ENCODE results near the gene SIPA1L3. TPM values are rescaled to one million over a fixed set of nuclear protein-coding genes. Genes with fewer than 3 reads are reported as not detected.

Gene SIPA1L3
- total RNA-seq, 1 donor from 2014 or later, result 29.6 TPM

DNA sequence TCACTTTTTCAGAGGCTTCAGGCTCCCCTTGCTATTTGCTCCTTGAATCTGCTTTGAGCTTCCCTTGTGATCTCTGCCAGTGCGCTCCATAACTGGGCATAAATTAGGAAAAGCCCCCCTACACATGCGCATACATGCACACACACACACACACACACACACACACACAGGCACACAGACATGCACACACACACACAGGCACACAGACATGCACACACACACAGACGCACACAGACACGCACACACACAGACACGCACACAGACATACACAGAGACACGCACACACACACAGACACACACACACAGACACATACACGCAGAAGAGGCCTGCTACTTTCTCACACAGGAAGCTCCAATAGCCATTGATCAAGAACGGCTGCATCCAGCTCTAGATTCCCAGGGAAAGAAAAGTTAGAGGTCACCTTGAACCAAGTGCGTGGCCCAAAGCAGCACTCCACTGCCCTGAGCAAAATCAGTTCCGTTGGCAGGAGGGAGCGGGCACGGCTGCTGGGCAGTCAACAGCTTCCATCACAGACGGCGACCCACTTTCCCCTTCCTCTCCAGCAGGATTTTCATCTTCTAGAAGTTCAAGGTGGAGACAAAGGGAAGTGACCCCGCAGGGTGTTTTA is 171.4 kb downstream of the SIPA1L3 start:
- Mint-ChIP-seq H3K27me3 (ENCODE audit: unreplicated experiment) (peaks cover 12% of the 10 kb centered on the region), H3K27ac (ENCODE audit: unreplicated experiment) (no peak overlapping the region), H3K4me3 (ENCODE audit: unreplicated experiment) (peak overlapping the region; percentile 6), H3K4me1 (ENCODE audit: unreplicated experiment) (peaks cover 22% of the 10 kb centered on the region), H3K9me3 (ENCODE audit: unreplicated experiment) (no peaks in the 10 kb centered on the region), H3K36me3 (ENCODE audit: low read depth, unreplicated experiment) (peaks cover 17% of the 10 kb centered on the region)
- no peak for TF ChIP-seq CTCF (IDR thresholded peaks at IDR 0.05; ENCODE audit: unreplicated experiment)
- DNase-seq (ENCODE audit: low spot score), result no peak

- Mint-ChIP-seq H3K4me1 (ENCODE audit: unreplicated experiment) (peaks cover 22% of the 10 kb centered on the region), H3K9me3 (ENCODE audit: unreplicated experiment) (no peaks in the 10 kb centered on the region), H3K27ac (ENCODE audit: unreplicated experiment) (peak overlapping the region; percentile 94), H3K36me3 (ENCODE audit: low read depth, unreplicated experiment) (peaks cover 18% of the 10 kb centered on the region), H3K4me3 (ENCODE audit: unreplicated experiment) (peak overlapping the region; percentile 42), H3K27me3 (ENCODE audit: unreplicated experiment) (peaks cover 8% of the 10 kb centered on the region)
- no peak for DNase-seq (ENCODE audit: low spot score)
- no peak for TF ChIP-seq CTCF (IDR thresholded peaks at IDR 0.05; ENCODE audit: unreplicated experiment)
Measured at GRCh38 chr19:38079926-38080380, 172.9 kb downstream of the SIPA1L3 start.

DNA sequence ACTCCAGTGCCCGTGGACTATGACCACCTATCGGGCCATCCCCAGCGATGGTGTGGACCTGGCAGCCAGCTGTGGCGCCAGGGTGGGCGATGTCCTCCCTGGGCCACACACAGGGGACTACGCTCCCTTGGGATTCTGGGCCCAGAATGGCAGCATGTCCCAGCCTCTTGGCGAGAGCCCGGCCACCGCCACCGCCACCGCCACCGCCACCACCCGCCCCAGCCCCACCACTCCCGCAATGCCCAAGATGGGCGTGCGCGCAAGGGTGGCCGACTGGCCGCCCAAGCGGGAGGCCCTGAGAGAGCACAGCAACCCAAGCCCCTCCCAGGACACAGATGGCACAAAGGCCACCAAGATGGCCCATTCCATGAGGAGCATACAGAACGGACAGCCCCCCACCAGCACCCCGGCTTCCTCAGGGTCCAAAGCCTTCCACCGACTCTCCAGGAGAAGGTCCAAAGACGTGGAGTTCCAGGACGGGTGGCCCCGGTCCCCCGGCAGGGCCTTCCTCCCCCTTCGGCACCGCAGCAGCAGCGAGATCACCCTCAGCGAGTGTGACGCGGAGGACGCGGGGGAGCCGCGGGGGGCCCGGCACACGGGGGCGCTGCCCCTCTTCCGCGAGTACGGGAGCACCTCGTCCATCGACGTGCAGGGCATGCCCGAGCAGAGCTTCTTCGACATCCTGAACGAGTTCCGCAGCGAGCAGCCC is 174.7 kb downstream of the SIPA1L3 start:
- Mint-ChIP-seq H3K9me3 (ENCODE audit: unreplicated experiment) (no peaks in the 10 kb centered on the region), H3K4me3 (ENCODE audit: unreplicated experiment) (no peak overlapping the region), H3K4me1 (ENCODE audit: unreplicated experiment) (peaks cover 22% of the 10 kb centered on the region), H3K27ac (ENCODE audit: unreplicated experiment) (no peak overlapping the region), H3K36me3 (ENCODE audit: low read depth, unreplicated experiment) (peaks cover 18% of the 10 kb centered on the region), H3K27me3 (ENCODE audit: unreplicated experiment) (peaks cover 8% of the 10 kb centered on the region)
- no peak for DNase-seq (ENCODE audit: low spot score)
- no peak for TF ChIP-seq CTCF (IDR thresholded peaks at IDR 0.05; ENCODE audit: unreplicated experiment)

DNA sequence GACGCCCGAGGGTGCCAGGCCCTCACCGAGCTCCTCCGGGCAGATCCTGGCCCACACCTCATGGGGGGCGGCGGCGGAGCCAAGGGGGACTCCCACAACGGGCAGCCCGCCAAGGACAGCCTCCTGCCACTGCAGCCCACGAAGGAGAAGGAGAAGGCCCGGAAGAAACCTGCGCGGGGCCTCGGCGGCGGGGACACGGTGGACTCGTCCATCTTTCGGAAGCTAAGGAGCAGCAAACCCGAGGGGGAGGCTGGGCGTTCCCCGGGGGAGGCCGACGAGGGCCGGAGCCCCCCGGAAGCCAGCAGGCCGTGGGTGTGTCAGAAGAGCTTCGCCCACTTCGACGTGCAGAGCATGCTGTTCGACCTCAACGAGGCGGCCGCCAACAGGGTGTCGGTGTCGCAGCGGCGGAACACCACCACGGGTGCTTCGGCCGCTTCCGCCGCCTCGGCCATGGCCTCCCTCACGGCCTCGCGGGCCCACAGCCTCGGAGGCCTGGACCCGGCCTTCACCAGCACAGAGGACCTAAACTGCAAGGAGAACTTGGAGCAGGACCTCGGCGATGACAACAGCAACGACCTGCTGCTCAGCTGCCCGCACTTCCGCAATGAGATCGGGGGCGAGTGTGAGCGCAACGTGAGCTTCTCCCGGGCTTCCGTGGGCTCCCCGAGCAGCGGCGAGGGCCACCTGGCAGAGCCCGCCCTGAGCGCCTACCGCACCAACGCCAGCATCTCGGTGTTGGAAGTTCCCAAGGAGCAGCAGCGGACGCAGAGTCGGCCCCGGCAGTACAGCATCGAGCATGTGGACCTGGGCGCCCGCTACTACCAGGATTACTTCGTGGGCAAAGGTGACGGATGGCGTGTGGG is 175.5 kb downstream of the SIPA1L3 start:
- no peak overlapping the region for H3K4me3 Mint-ChIP-seq (ENCODE audit: unreplicated experiment)
- TF ChIP-seq CTCF (IDR thresholded peaks at IDR 0.05; ENCODE audit: unreplicated experiment), result no peak
- no peaks in the 10 kb centered on the region for H3K9me3 Mint-ChIP-seq (ENCODE audit: unreplicated experiment)
- H3K27ac Mint-ChIP-seq (ENCODE audit: unreplicated experiment), result no peak overlapping the region
- peaks cover 8% of the 10 kb centered on the region for H3K27me3 Mint-ChIP-seq (ENCODE audit: unreplicated experiment)
- peaks cover 18% of the 10 kb centered on the region for H3K36me3 Mint-ChIP-seq (ENCODE audit: low read depth, unreplicated experiment)
- peaks cover 22% of the 10 kb centered on the region for H3K4me1 Mint-ChIP-seq (ENCODE audit: unreplicated experiment)
- DNase-seq (ENCODE audit: low spot score), result no peak

Measured in endothelial cell (in vitro differentiated cells).